ENCODE measurements around the gene ZNF397. TPM values are rescaled to one million over a fixed set of nuclear protein-coding genes. Genes with fewer than 3 reads are reported as not detected.
"Not testable (repeated sequence)": the region's sequence is repeated elsewhere in the genome, so short reads cannot be mapped to it uniquely, and the experiment has no call there.

ZNF397 gene
- polyA plus RNA-seq, 3 donors: 3.6 to 6.6 (median 3.6) TPM

- H2AFZ ChIP-seq (ENCODE audit: insufficient read depth, low read depth, low read length, poor library complexity, severe bottlenecking): no peak overlapping the region
- TF ChIP-seq CTCF (IDR thresholded peaks at IDR 0.05): no peak
- no peaks in the 10 kb centered on the region for H3K9me3 ChIP-seq (replicated peaks in 1 of 2; ENCODE audit: control insufficient read depth in 1 of 2, insufficient read depth in 1 of 2, low read length in 2 of 2)
- Mint-ChIP-seq H3K36me3 (no peaks in the 10 kb centered on the region), H3K27ac (no peak overlapping the region), H3K27me3 (ENCODE audit: low read depth in 3 of 3) (peaks cover 0 to 2% (median 0%) of the 10 kb centered on the region in 3 donors), H3K4me3 (no peak overlapping the region), H3K4me1 (no peaks in the 10 kb centered on the region), H3K9me3 (peaks cover 0 to 3% (median 2%) of the 10 kb centered on the region in 7 donors)
- whole genome bisulfite sequencing (ENCODE audit: insufficient coverage): no CpG with 5 or more reads among the region's 1 CpG
- no peaks in the 10 kb centered on the region for H3K4me1 ChIP-seq (ENCODE audit: control insufficient read depth in 1 of 2, insufficient read depth in 2 of 2, low read length in 2 of 2)
- H3K27ac ChIP-seq (ENCODE audit: low read depth in 1 of 2, low read length in 2 of 2): no peak overlapping the region
- H3K4me3 ChIP-seq (replicated peaks in 1 of 3; ENCODE audit: low read depth in 2 of 3, low read length in 3 of 3): no peak overlapping the region
- intact Hi-C loops (cut with micrococcal nuclease): no loop called here
- H3K36me3 ChIP-seq (replicated peaks in 1 of 2; ENCODE audit: control insufficient read depth in 1 of 2, insufficient read depth in 2 of 2, low read length in 2 of 2): no peaks in the 10 kb centered on the region
- no peaks in the 10 kb centered on the region for H3K79me2 ChIP-seq (ENCODE audit: insufficient read depth, low read length)
- H4K20me1 ChIP-seq (ENCODE audit: insufficient read depth, low read length): no peaks in the 10 kb centered on the region
- no peak for DNase-seq
- H3K27me3 ChIP-seq (ENCODE audit: control insufficient read depth in 2 of 2, insufficient read depth in 2 of 2, low read length in 2 of 2): no peaks in the 10 kb centered on the region
- no peak overlapping the region for H3K4me2 ChIP-seq (replicated peaks; ENCODE audit: extremely low read depth, low read length, poor library complexity, severe bottlenecking)
- no peak overlapping the region for H3K9ac ChIP-seq (ENCODE audit: insufficient read depth, low read length, poor library complexity, severe bottlenecking)
Observed at GRCh38 chr18:35215026-35215425, 25.8 kb upstream of the ZNF397 start.

GRCh38 chr18:35216611-35217010, 24.2 kb upstream of the ZNF397 start:
- H3K4me3 Mint-ChIP-seq; H4K20me1 ChIP-seq (ENCODE audit: insufficient read depth, low read length); intact Hi-C loops (cut with micrococcal nuclease); H2AFZ ChIP-seq (ENCODE audit: insufficient read depth, low read depth, low read length, poor library complexity, severe bottlenecking); H3K4me3 ChIP-seq (replicated peaks in 1 of 3; ENCODE audit: low read depth in 2 of 3, low read length in 3 of 3); H3K27ac Mint-ChIP-seq; H3K27ac ChIP-seq (ENCODE audit: low read depth in 1 of 2, low read length in 2 of 2); H3K27me3 ChIP-seq (ENCODE audit: control insufficient read depth in 2 of 2, insufficient read depth in 2 of 2, low read length in 2 of 2); H3K4me1 Mint-ChIP-seq; H3K27me3 Mint-ChIP-seq (ENCODE audit: low read depth in 3 of 3); H3K79me2 ChIP-seq (ENCODE audit: insufficient read depth, low read length); H3K36me3 ChIP-seq (replicated peaks in 1 of 2; ENCODE audit: control insufficient read depth in 1 of 2, insufficient read depth in 2 of 2, low read length in 2 of 2); DNase-seq; H3K36me3 Mint-ChIP-seq; H3K9me3 Mint-ChIP-seq; H3K9me3 ChIP-seq (replicated peaks in 1 of 2; ENCODE audit: control insufficient read depth in 1 of 2, insufficient read depth in 1 of 2, low read length in 2 of 2); H3K4me1 ChIP-seq (ENCODE audit: control insufficient read depth in 1 of 2, insufficient read depth in 2 of 2, low read length in 2 of 2); H3K4me2 ChIP-seq (replicated peaks; ENCODE audit: extremely low read depth, low read length, poor library complexity, severe bottlenecking); H3K9ac ChIP-seq (ENCODE audit: insufficient read depth, low read length, poor library complexity, severe bottlenecking): not testable (repeated sequence)
- 88% methylated on average over 8 of the region's 10 CpGs for WGBS (ENCODE audit: insufficient coverage)

- H3K36me3 Mint-ChIP-seq; H4K20me1 ChIP-seq (ENCODE audit: insufficient read depth, low read length); H3K9me3 Mint-ChIP-seq; H2AFZ ChIP-seq (ENCODE audit: insufficient read depth, low read depth, low read length, poor library complexity, severe bottlenecking); H3K27ac ChIP-seq (ENCODE audit: low read depth in 1 of 2, low read length in 2 of 2); H3K36me3 ChIP-seq (replicated peaks in 1 of 2; ENCODE audit: control insufficient read depth in 1 of 2, insufficient read depth in 2 of 2, low read length in 2 of 2); H3K9ac ChIP-seq (ENCODE audit: insufficient read depth, low read length, poor library complexity, severe bottlenecking); H3K79me2 ChIP-seq (ENCODE audit: insufficient read depth, low read length); H3K4me3 Mint-ChIP-seq; DNase-seq; H3K27me3 Mint-ChIP-seq (ENCODE audit: low read depth in 3 of 3); H3K4me1 ChIP-seq (ENCODE audit: control insufficient read depth in 1 of 2, insufficient read depth in 2 of 2, low read length in 2 of 2); intact Hi-C loops (cut with micrococcal nuclease); H3K4me3 ChIP-seq (replicated peaks in 1 of 3; ENCODE audit: low read depth in 2 of 3, low read length in 3 of 3); H3K27ac Mint-ChIP-seq; H3K27me3 ChIP-seq (ENCODE audit: control insufficient read depth in 2 of 2, insufficient read depth in 2 of 2, low read length in 2 of 2); H3K4me2 ChIP-seq (replicated peaks; ENCODE audit: extremely low read depth, low read length, poor library complexity, severe bottlenecking); H3K4me1 Mint-ChIP-seq; H3K9me3 ChIP-seq (replicated peaks in 1 of 2; ENCODE audit: control insufficient read depth in 1 of 2, insufficient read depth in 1 of 2, low read length in 2 of 2): not testable (repeated sequence)
- 83% methylated on average over 4 of the region's 4 CpGs for WGBS (ENCODE audit: insufficient coverage)
Observed at GRCh38 chr18:35219331-35219730, 21.5 kb upstream of the ZNF397 start.
